A673 (cell line): ENCODE results near the gene FAAP20. TPM values are rescaled to one million over a fixed set of nuclear protein-coding genes. Genes with fewer than 3 reads are reported as not detected.

Experiments
- BruUV-seq: library from RNA; stranded (reverse); fragments of 400-500 nt; replicated peaks from 2 replicates; lab custom pipeline; 2021; lab: Mats Ljungman, UMichigan
- CTCF ChIA-PET: fragments of 300-600 bp; sonication (Branson Sonifier 250); formaldehyde crosslinking; loops from one replicate; lab custom pipeline; 2022; ENCODE audit warnings: antibody characterized with exemption; lab: Charles Lee
- POLR2A ChIA-PET: fragments of 300-600 bp; sonication (Branson Sonifier 250); formaldehyde crosslinking; loops from one replicate; lab custom pipeline; 2022; ENCODE audit warnings: antibody characterized with exemption; ENCODE audit not compliant: low non-redundant PET; lab: Charles Lee
- DNase-seq: peaks from one replicate; pipeline ENCODE4 v3.0.0-alpha.2; 2015; ENCODE audit warnings: low spot score
- H3K27ac ChIP-seq: fragments of 200-600 bp; sonication (generic); 2 replicates; pipeline ENCODE4 v1.5.1; 2016; ENCODE audit warnings: mixed run types, low read depth, mild to moderate bottlenecking, mixed read lengths, antibody characterized with exemption, low read length; ENCODE audit not compliant: poor library complexity, severe bottlenecking
- H3K27me3 ChIP-seq: fragments of 200-600 bp; sonication (generic); replicated peaks from 2 replicates; pipeline ENCODE4 v1.6.1; 2017; ENCODE audit warnings: mixed run types, low read depth, mild to moderate bottlenecking, mixed read lengths, antibody characterized with exemption, low read length; ENCODE audit not compliant: insufficient read depth, poor library complexity
- H3K36me3 ChIP-seq: fragments of 200-600 bp; sonication (generic); 2 replicates; pipeline ENCODE4 v1.6.1; 2016; ENCODE audit warnings: mixed run types, mild to moderate bottlenecking, mixed read lengths, antibody characterized with exemption, low read length; ENCODE audit not compliant: insufficient read depth, poor library complexity, severe bottlenecking
- H3K4me1 ChIP-seq: fragments of 200-600 bp; sonication (generic); 2 replicates; pipeline ENCODE4 v1.6.1; 2017; ENCODE audit warnings: mixed run types, mild to moderate bottlenecking, mixed read lengths, antibody characterized with exemption, low read length; ENCODE audit not compliant: insufficient read depth, poor library complexity, severe bottlenecking
- H3K4me3 ChIP-seq: fragments of 200-600 bp; sonication (generic); 2 replicates; pipeline ENCODE4 v1.5.1; 2016; ENCODE audit warnings: low read depth, mixed run types, mild to moderate bottlenecking, mixed read lengths, low read length; ENCODE audit not compliant: poor library complexity, severe bottlenecking
- H3K9me3 ChIP-seq: fragments of 200-600 bp; sonication (generic); 2 replicates; pipeline ENCODE4 v1.6.1; 2016; ENCODE audit warnings: mixed run types, low read depth, mild to moderate bottlenecking, mixed read lengths, antibody characterized with exemption, low read length; ENCODE audit not compliant: poor library complexity, severe bottlenecking
- EZH2 ChIP-seq: fragments of 200-600 bp; sonication (generic); IDR thresholded peaks from 2 replicates; pipeline ENCODE4 v1.6.1; 2017; ENCODE audit warnings: borderline replicate concordance, low read depth, mild to moderate bottlenecking, mixed read lengths, antibody characterized with exemption, low read length; ENCODE audit not compliant: poor library complexity, severe bottlenecking
- intact Hi-C: fragments of 100-400 bp; cut with micrococcal nuclease; formaldehyde crosslinking; loops from one replicate; pipeline ENCODE4 v1.10.0; 2022; ENCODE audit not compliant: unreplicated experiment
- total RNA-seq: library from RNA; stranded (reverse); gene quantifications from 2 replicates; pipeline ENCODE4 v1.2.3, GENCODE V29; 2021
- TF ChIP-seq, protein P1 (sequence below): fragments of 300-800, 200-600 bp; sonication (generic); conservative IDR thresholded peaks from 2 replicates; pipeline ENCODE4 v1.5.1; 2017; ENCODE audit warnings: low read depth, mild to moderate bottlenecking, antibody characterized with exemption, low read length, moderate library complexity, mixed read lengths

The FAAP20 gene
- total RNA-seq, 1 experiment from 2014 or later = 114 TPM

DNA sequence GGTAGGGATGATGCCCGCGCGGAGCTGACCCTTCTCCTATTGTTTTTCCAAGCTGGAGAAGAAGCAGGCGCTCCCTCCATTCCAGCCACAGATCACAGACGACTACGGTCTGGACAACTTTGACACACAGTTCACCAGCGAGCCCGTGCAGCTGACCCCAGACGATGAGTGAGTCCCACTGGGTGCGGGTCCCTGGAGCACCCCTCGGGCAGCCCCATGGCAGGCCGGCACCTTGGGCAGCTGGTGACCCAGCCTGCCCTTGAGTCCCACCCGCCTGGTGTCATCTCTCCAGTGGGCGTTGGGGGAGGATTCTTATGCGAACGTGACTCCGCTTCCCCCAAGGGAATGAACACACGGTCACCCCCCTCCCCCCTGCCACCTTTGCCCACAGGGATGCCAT lies 10.0 kb downstream of the FAAP20 start:
- Histone ChIP-seq H3K4me3 (no peak overlapping the region), H3K4me1 (peaks cover 6% of the 10 kb centered on the region), H3K36me3 (peaks cover 4% of the 10 kb centered on the region), H3K9me3 (no peaks in the 10 kb centered on the region), H3K27me3 (no peaks in the 10 kb centered on the region), H3K27ac (no peak overlapping the region)
- ChIA-PET CTCF (interaction anchor here (1.1 kb wide), 1 partner anchor 10 kb away, joined by 3 read pairs; no protein-coding TSS in a partner anchor), POLR2A (no interaction called here)
- DNase-seq = no peak
- TF ChIP-seq, protein P1, sequence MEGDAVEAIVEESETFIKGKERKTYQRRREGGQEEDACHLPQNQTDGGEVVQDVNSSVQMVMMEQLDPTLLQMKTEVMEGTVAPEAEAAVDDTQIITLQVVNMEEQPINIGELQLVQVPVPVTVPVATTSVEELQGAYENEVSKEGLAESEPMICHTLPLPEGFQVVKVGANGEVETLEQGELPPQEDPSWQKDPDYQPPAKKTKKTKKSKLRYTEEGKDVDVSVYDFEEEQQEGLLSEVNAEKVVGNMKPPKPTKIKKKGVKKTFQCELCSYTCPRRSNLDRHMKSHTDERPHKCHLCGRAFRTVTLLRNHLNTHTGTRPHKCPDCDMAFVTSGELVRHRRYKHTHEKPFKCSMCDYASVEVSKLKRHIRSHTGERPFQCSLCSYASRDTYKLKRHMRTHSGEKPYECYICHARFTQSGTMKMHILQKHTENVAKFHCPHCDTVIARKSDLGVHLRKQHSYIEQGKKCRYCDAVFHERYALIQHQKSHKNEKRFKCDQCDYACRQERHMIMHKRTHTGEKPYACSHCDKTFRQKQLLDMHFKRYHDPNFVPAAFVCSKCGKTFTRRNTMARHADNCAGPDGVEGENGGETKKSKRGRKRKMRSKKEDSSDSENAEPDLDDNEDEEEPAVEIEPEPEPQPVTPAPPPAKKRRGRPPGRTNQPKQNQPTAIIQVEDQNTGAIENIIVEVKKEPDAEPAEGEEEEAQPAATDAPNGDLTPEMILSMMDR = no peak
- no peak for TF ChIP-seq EZH2
- intact Hi-C loops = no loop called here
- BruUV-seq = TSS peak; percentile 24

GRCh38 chr1:2183937-2184334 lies 10.6 kb downstream of the FAAP20 start:
- Histone ChIP-seq H3K27me3 (no peaks in the 10 kb centered on the region), H3K4me1 (peaks cover under 1% of the 10 kb centered on the region), H3K4me3 (no peak overlapping the region), H3K36me3 (peaks cover 4% of the 10 kb centered on the region), H3K27ac (no peak overlapping the region), H3K9me3 (no peaks in the 10 kb centered on the region)
- no peak for TF ChIP-seq EZH2
- TF ChIP-seq, protein P1 = no peak
- POLR2A ChIA-PET = no interaction called here
- intact Hi-C loops = no loop called here
- no TSS peak for BruUV-seq
- DNase-seq = no peak
- CTCF ChIA-PET = interaction anchor here (1.1 kb wide), 1 partner anchor 9 kb away, joined by 3 read pairs; no protein-coding TSS in a partner anchor

DNA sequence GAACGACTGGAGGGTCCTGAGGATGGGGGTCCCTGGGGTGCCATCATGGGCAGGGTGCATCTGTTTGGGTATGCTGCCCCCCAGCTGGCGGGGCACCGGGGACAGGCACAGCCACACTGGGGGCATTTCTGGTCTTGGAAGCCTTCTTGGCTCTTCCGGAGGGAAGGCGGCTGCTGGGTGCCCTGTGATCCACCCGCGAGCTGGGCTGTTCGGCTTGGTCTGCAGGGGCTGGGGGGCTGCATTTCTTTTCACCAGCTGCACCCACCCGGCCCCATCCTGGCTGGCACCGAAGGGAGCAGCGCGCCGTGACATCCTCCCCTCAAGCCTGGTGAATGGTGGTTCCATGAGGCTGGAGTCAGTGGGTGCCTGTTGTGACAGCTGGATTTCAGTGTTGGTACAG lies 12.2 kb downstream of the FAAP20 start:
- no peaks in the 10 kb centered on the region for H3K27me3 ChIP-seq
- CTCF ChIA-PET = no interaction called here
- no peaks in the 10 kb centered on the region for H3K9me3 ChIP-seq
- POLR2A ChIA-PET = no interaction called here
- H3K4me1 ChIP-seq = no peaks in the 10 kb centered on the region
- no peak for DNase-seq
- no TSS peak for BruUV-seq
- intact Hi-C loops = no loop called here
- H3K4me3 ChIP-seq = no peak overlapping the region
- TF ChIP-seq, protein P1 = no peak
- no peak for TF ChIP-seq EZH2
- H3K36me3 ChIP-seq = peaks cover 4% of the 10 kb centered on the region
- H3K27ac ChIP-seq = no peak overlapping the region
